IMR-90 (cell line): Measurements from ENCODE around the gene GALR2.

Experiments used
- CEBPB ChIP-seq: IDR thresholded peaks from 2 replicates; pipeline ENCODE4 v1.6.1; 2012; ENCODE audit warnings: low read depth, low read length, improper control_type of control experiment
- FOS ChIP-seq: fragments of 150-350 bp; IDR thresholded peaks from 2 replicates; pipeline ENCODE4 v1.6.1; 2016; ENCODE audit warnings: low read depth, low read length
- POLR2A ChIP-seq: IDR thresholded peaks from 2 replicates; pipeline ENCODE4 v1.6.1; 2012; ENCODE audit warnings: mild to moderate bottlenecking, low read depth, low read length
- RCOR1 ChIP-seq: IDR thresholded peaks from 2 replicates; pipeline ENCODE4 v1.6.1; 2012; ENCODE audit warnings: mild to moderate bottlenecking, low read length, improper control_type of control experiment; ENCODE audit not compliant: insufficient replicate concordance
- TF ChIP-seq, protein P1 (sequence below): conservative IDR thresholded peaks from 2 replicates; pipeline ENCODE4 v1.5.1; 2012; ENCODE audit warnings: mild to moderate bottlenecking, low read depth, low read length, improper control_type of control experiment
- TF ChIP-seq, protein P2 (sequence below): fragments of 150-350 bp; IDR thresholded peaks from 2 replicates; pipeline ENCODE4 v1.6.1; 2017; ENCODE audit warnings: mild to moderate bottlenecking, antibody characterized with exemption, low read length, low read depth

DNA sequence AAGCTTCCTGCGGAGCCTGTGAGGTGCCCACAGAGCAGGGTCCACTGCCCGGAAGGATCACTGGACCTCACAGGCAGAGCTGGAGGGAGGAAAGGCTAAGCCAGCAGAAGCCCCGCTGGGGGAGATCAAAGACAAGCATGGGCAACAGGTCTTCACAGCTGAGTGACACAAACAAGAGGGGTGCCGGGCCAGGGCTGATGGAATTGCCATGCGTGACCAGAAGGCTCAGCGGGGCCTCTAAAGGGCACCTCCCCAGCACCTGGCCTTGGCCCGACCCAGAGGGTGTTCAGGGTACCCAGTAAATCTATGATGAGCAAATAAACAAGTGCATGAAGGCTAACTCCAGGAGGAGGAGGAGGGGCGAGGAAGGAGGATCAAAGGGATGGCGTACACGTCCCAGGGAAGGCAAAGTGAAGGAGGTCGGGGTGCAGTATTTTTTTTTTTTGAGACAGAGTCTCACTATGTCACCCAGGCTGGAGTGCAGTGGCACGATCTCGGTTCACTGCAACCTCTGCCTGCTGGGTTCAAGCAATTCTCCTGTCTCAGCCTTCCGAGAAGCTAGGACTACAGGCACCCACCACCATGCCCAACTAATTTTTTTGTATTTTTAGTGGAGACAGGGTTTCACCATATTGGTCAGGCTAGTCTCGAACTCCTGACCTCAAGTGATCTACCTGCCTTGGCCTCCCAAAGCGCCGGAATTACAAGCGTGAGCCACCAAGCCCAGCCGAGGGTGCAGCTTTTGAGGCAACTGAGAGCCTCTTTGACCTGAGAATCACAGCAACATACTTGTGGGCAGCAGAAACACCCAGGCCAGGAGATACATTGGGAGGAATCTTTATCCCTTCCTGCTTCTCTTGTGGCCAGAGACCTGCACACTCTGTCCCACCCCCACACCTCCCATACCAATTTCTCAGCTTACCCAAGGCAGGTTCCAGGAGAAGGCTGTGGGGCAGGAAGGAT lies 45.1 kb downstream of the GALR2 start:
- TF ChIP-seq FOS, result no peak
- TF ChIP-seq, protein P1, sequence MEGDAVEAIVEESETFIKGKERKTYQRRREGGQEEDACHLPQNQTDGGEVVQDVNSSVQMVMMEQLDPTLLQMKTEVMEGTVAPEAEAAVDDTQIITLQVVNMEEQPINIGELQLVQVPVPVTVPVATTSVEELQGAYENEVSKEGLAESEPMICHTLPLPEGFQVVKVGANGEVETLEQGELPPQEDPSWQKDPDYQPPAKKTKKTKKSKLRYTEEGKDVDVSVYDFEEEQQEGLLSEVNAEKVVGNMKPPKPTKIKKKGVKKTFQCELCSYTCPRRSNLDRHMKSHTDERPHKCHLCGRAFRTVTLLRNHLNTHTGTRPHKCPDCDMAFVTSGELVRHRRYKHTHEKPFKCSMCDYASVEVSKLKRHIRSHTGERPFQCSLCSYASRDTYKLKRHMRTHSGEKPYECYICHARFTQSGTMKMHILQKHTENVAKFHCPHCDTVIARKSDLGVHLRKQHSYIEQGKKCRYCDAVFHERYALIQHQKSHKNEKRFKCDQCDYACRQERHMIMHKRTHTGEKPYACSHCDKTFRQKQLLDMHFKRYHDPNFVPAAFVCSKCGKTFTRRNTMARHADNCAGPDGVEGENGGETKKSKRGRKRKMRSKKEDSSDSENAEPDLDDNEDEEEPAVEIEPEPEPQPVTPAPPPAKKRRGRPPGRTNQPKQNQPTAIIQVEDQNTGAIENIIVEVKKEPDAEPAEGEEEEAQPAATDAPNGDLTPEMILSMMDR, result no peak
- no peak for TF ChIP-seq CEBPB
- TF ChIP-seq RCOR1, result no peak
- TF ChIP-seq, protein P2, sequence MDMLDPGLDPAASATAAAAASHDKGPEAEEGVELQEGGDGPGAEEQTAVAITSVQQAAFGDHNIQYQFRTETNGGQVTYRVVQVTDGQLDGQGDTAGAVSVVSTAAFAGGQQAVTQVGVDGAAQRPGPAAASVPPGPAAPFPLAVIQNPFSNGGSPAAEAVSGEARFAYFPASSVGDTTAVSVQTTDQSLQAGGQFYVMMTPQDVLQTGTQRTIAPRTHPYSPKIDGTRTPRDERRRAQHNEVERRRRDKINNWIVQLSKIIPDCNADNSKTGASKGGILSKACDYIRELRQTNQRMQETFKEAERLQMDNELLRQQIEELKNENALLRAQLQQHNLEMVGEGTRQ, result no peak
- no peak for TF ChIP-seq POLR2A
